M059J (cell line): ENCODE data around the gene NDUFA13. TPM values are rescaled to one million over a fixed set of nuclear protein-coding genes. Genes with fewer than 3 reads are reported as not detected.

Experiments
- DNase-seq: peaks from one replicate; pipeline ENCODE4 v3.0.0-alpha.2; 2012; ENCODE audit warnings: low read depth
- total RNA-seq: library from RNA; depleted of rRNA; stranded (reverse); fragments of >200 nt; shearing (Covaris generic); gene quantifications from 2 replicates; pipeline ENCODE4 v1.2.3, GENCODE V29; 2014

The NDUFA13 gene
- total RNA-seq, 1 experiment from 2014 or later = 205 TPM

DNA sequence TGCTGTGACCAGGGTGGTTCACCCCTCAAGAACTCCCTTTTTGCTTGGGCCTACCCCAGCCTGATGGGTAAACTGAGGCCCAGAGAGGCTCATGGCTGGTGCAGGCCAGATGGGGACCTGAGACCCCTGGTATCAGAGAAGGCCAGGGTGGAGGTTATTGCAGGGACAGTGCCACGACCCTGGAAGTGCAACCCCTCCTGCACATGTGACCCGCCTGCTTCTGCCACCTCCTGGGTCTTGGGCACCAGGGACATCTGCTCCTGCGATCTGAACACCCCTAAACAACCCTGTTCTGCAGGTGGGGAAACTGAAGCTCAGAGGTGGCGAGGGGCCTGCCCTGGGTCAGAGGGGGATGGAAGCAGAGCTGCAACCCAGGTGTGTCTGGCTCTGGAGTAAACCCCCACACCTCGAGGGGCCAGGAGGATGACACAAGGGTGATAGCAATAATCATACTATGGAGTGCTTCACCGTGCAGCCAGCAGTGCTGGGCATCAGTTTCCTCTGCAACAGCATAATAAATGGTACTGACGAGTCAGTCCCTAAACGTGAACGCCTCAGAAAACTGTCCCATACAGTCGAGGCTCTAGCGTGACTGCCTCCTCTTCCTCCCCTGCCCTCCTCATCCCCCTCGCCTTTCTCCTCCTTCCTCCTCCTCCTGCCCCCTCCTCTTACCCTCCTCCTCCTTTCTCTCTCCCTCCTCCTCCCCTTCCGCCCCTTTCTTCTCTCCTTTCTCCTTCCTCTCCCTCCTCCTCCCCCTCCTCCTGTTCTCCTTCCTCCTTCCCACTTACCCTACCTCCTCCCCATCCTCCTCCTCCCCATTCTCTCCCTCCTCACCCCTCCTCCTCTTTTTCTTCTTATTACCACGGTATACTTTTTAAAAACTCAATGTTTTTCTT is 17.0 kb downstream of the NDUFA13 start:
- no peak for DNase-seq

DNA sequence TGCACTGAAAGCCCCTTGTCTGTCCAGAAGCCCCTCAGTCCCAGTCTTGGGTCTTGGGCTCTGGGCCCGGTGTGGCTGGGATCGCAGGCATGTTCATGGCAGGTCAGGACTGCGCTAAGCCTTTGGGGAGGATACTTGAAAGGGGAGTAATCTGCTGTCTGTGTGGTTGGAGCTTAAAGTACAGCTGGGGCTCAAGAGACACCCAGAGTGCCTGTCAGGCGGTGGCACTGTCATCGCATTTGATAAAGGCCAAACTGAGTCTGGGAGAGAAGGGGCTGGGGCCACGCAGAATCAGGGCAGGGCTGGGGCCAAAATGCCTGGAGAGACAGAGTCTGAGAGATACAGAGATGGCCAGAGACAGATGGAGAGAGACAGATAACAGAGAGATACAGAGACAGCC is 17.8 kb downstream of the NDUFA13 start:
- DNase-seq = no peak

DNA sequence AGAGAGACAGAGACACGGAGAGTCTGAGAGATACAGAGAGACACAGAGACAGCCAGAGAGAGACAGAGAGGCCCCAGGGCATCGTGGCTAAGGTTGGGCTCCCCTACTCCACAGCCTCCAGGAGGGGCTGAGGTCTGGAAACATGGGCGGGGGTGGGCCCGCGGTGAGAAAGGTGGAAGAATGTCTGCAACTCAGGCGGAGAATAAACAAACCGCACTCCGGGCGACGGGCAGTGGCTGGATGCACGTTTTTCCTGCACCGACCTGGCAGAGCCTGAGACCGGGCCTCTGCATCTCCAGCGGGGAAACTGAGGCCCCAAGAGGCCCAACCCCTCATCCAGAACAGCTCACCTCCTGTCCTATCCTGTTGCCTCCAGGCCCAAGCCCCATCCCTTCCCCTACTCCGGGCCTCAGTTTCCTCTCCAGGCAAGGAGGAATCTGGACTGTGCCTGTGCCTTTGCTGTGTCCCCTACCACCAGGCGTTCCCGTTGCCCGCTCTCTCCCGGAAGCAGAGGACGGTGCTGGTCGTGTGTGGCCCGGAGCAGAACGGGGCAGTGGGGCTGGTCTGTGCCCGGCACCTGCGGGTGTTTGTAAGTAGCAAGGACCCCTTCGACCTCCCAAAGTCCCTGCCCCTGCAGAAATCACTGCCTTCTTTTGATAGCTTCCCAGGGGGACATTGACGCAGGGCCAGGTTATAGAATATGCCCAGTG is 18.7 kb downstream of the NDUFA13 start:
- no peak for DNase-seq

DNA sequence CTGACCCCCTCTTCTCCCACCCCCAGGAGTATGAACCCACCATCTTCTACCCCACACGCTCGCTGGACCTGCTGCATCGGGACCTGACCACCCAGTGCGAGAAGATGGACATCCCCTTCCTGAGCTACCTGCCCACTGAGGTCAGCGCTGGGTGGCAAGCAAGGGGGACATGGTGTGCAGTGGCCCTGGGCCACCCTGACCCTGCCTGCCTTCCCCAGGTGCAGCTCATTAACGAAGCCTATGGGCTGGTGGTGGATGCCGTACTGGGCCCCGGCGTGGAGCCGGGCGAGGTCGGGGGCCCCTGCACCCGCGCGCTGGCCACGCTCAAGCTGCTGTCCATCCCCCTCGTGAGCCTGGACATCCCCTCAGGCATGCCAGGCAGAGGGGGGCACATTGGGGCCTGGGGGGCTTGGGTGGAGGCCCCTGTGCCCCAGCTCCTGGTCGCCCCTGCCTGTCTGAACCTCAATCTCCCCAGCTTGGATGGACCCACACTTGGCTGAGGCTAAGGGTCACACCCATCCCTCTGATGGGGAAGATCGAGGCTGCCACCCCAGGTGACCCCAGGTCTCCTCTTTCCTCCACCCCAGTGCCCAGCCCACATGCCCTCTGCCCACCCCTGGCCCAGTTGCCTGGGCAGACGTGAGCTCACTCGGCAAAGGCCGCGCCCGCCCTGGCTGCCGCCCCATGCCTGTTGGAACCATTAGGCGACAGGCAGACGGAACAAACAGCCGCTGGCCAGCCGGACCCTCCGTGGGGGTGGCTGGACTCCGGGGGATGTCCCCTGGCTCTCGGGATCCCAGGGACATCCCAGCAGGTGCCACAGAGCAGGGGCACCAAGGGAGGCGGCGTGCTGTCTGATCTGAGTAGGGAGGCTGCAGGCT is 19.5 kb downstream of the NDUFA13 start:
- DNase-seq = no peak

DNA sequence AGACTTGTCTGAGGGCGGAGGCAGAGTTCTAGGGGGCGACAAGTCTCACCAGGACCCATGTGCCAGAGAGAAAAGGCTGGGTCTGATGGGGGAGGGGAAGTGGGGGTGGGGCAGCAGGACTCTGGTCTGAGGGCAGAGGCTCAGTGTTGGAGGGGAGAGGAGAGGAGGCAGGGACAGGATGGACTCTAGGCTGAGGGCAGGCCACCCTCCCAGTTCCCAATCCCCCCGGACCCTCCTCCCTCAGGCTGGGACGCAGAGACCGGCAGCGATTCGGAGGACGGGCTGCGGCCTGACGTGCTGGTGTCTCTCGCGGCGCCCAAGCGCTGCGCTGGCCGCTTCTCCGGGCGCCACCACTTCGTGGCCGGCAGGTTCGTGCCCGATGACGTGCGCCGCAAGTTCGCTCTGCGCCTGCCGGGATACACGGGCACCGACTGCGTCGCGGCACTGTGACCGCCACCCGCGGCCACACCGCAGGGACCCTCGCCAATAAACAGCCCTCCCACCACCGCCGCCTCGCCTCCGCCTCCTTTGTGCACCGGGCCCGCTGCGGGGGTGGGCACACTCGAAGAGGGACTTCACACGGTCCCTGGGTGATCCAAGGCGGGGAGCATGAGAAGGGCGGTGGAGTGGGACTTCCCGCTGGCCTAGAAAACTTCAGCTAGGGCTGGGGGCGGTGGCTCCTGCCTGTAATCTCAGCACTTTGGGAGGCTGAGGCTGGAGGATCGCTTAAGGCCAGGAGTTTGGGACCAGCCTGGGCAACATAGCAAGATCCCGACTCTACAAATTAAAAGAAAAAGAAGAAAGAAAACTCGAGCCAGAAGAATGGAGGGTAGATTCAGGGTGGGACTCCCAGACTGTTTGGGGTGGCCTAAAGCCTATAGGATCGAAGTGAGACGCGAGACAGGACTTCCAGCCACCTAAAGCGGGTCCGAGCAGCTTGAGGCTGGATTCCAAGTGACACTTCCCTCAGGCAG is 21.3 kb downstream of the NDUFA13 start:
- DNase-seq = no peak

DNA sequence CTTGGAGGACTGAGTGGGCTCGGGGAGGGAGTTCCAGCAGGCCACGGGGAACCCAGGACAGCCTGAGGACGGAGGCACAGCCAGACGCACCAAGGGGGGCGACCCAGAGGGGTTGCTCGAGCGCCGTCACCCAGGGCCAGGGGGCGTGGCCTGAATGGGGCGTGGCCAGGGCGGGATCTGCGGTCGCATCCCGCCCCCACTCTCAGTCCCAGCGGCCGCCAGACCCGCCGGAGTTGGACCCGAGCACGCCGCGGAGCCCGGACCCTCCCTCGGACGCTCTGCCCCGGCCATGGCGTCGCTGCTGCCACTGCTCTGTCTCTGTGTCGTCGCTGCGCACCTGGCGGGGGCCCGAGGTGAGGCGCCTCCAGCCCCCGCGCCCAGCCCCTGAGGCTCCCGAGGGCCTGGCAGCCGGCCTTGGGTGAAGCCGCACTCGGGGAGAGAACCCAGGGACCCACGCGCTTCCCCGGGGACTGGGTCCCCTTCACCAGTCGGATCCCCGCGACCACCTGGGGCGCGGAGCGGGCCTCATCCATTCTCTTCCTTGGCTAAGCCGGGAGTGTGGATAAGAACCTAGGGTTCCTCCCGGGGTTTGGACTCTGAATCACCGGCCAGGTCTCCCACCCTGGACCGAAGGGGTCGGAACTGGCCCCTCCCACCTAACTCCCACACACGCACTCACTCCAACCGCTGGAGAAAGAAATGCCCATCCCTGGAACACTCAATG is 22.2 kb downstream of the NDUFA13 start, which contains the start of gene CILP2:
CILP2 (plus strand) TSS at position 205 of the 724 bp plus-strand sequence; CDS start at position 290, 85 bp downstream.
- DNase-seq = no peak

DNA sequence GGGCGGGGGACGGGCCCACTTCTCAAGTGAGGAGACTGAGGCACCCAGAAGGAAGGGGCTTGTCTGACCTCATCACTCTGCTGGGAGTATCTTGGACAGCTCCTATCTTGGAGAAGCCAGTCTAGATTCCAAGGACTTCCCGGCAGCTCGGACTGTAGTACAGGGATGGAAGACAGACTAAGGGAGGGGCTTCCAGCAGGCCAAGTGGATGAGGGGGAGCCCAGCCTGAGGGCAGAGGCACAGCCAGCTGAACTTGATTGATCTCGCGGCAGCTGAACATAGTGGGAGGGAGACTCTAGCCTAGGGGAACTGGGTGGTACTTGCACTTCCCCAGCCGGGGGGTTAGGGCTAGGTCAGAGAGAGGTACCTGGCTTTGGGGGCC is 22.8 kb downstream of the NDUFA13 start:
- peak; percentile 21 for DNase-seq

DNA sequence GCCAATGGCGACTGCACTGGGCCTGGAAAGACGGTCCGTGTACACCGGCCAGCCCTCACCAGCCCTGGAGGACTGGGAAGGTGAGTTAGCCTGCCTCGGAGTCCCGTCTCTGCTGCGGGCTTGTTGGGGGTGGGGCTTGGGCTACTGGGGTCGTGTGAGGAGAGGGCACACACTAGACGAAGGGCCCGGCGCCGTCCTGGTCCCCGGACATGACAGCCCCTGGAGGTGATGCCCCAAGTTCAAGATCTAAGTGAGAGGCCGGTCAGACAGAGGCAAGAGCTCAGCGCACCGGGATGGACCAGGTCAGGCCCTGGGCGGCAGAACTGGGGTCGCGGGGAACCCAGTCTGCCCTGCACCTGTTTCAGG is 23.7 kb downstream of the NDUFA13 start:
- DNase-seq = no peak

DNA sequence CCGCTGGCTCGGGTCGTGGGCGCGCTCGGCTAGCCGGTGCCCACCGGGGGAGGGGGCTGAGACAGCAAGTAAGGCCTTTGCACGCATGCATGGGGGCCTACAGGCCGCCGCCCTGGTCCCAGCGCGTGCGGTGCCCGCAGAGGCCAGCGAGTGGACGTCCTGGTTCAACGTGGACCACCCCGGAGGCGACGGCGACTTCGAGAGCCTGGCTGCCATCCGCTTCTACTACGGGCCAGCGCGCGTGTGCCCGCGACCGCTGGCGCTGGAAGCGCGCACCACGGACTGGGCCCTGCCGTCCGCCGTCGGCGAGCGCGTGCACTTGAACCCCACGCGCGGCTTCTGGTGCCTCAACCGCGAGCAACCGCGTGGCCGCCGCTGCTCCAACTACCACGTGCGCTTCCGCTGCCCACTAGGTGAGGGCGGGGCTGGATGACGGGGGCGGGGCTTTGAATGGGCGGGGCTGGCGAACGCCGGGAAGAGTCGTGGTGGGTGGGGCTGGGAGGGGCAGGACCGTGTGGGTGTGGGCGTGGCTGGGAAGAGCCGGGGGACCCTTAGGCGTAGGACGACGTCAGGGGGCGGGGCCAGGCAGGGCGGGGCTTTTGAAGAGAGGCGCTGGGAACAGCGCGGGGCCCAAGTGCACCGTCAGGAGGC is 24.2 kb downstream of the NDUFA13 start:
- DNase-seq = no peak

DNA sequence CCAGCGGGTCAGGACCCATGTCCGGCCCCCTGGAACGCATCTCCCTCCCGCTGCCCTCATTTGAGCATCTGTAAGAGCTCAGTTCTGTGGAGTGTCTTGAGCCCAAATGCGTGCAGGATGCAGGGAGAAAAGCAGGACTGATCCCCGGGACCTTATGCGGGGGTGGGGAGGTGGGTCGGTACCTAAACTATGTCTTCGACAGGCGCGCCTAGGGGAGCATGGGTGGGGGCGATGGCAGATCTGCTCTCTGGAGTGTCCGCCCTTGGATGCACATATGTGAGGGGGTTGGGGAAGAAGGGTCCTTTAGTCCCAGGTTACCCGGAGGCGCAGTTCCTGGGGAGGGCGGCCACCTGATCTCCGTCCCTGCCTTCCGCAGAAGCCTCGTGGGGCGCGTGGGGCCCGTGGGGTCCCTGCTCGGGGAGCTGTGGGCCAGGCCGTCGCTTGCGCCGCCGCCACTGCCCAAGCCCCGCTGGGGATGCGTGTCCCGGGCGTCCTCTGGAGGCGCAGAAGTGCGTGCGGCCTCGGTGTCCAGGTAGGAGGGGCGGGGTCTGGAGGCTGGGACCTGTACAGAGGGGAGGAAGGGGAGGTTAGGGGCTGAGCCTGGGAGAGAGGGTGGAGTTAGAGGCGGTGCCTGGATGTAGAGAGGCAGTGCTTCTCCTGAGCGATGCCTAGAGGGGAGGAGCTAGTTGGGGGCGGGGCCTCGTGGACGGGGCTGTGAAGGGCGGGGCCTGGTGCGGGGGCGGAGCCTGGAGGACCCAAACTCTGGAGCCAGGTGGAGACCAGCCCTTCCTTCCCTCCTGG is 24.9 kb downstream of the NDUFA13 start:
- peak; percentile 41 for DNase-seq

DNA sequence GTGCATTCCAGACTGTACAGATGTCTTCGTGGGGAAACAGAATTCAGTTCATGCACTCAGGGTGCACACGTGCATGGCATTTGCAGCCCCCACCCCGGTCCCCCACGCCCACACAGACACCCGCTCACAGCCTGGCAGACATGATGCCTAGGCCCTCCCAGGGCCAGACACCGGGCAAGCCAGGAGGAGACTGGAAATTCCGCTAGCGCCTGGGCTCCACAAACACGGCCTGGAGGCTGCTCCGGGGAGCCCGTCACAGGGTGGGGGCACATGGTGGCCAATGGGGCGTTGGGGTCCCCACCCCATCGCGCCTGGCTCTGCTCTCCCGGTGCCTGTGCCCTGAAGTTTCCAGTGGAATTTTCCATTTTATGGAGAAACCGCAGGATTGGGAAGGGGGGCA is 25.6 kb downstream of the NDUFA13 start:
- DNase-seq = no peak

DNA sequence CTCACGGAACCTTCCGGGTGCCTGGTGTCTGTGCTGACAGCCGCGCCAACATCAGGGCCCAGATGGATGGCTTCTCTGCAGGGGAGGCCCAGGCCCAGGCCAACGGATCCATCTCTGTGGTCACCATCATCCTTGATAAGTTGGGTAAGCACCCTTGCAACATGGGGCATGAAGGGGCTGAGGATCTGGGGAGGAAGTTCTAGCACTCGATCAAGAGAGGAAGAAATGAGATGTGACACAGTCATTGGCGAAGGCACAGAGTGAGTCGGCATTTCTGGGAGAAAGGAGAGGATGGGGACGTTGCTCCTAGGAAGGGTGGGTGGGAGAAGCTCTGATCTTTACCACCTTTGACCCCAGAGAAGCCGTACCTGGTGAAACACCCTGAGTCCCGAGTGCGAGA is 26.5 kb downstream of the NDUFA13 start:
- no peak for DNase-seq

DNA sequence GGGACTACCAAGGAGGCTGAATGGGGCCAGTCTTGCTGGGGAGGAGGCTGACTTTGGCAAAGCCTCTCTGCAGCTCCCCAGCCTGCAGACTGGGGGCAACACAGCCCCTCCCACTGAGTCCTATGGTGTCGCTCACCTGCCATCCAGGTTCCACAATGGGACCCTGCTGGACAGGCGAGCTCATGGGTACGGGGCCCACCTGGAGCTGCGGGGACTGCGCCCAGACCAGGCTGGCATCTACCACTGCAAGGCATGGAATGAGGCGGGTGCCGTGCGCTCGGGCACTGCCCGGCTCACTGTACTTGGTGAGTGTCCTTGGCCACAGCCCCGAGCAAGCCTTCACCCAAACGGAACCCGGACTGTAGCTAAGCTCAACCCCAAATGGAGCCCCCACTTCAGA is 27.1 kb downstream of the NDUFA13 start:
- no peak for DNase-seq

DNA sequence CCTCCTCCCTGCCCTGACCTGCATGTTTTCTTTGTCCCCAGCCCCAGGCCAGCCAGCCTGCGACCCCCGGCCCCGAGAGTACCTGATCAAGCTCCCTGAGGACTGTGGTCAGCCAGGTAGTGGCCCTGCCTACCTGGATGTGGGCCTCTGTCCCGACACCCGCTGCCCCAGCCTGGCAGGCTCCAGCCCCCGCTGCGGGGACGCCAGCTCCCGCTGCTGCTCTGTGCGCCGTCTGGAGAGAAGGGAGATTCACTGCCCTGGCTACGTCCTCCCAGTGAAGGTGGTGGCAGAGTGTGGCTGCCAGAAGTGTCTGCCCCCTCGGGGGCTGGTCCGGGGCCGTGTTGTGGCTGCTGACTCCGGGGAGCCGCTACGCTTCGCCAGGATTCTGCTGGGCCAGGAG is 27.6 kb downstream of the NDUFA13 start:
- DNase-seq = no peak

DNA sequence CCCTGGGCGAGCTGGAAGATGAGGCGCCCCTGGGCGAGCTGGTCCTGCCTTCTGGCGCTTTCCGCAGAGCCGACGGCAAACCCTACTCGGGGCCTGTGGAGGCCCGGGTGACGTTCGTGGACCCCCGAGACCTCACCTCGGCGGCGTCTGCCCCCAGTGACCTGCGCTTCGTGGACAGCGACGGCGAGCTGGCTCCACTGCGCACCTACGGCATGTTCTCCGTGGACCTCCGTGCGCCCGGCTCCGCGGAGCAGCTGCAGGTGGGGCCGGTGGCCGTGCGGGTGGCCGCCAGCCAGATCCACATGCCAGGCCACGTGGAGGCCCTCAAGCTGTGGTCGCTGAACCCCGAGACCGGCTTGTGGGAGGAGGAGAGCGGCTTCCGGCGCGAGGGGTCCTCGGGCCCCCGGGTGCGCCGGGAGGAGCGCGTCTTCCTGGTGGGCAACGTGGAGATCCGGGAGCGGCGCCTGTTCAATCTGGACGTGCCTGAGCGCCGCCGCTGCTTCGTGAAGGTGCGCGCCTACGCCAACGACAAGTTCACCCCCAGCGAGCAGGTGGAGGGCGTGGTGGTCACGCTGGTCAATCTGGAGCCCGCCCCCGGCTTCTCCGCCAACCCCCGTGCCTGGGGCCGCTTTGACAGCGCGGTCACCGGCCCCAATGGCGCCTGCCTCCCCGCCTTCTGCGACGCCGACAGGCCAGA is 28.4 kb downstream of the NDUFA13 start:
- no peak for DNase-seq

DNA sequence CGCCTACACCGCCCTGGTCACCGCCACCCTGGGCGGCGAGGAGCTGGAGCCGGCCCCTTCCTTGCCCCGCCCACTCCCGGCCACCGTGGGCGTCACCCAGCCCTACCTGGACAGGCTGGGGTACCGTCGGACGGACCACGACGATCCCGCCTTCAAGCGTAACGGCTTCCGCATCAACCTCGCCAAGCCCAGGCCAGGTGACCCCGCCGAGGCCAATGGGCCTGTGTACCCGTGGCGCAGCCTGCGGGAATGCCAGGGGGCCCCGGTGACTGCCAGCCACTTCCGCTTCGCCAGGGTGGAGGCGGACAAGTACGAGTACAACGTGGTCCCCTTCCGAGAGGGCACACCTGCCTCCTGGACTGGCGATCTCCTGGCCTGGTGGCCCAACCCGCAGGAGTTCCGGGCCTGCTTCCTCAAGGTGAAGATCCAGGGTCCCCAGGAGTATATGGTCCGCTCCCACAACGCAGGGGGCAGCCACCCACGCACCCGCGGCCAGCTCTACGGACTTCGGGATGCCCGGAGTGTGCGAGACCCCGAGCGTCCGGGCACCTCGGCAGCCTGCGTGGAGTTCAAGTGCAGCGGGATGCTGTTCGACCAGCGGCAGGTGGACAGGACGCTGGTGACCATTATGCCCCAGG is 29.0 kb downstream of the NDUFA13 start:
- DNase-seq = no peak

DNA sequence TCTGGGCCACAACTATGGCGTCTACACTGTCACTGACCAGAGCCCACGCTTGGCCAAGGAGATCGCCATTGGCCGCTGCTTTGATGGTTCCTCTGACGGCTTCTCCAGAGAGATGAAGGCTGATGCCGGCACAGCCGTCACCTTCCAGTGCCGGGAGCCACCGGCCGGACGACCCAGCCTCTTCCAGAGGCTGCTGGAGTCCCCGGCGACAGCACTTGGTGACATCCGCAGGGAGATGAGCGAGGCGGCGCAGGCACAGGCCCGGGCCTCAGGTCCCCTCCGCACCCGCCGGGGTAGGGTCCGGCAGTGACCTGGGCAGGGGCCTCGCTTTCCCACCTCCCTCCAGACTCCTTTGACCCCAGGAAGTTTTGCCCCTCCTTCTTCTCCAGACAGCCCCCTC is 29.7 kb downstream of the NDUFA13 start:
- no peak for DNase-seq

DNA sequence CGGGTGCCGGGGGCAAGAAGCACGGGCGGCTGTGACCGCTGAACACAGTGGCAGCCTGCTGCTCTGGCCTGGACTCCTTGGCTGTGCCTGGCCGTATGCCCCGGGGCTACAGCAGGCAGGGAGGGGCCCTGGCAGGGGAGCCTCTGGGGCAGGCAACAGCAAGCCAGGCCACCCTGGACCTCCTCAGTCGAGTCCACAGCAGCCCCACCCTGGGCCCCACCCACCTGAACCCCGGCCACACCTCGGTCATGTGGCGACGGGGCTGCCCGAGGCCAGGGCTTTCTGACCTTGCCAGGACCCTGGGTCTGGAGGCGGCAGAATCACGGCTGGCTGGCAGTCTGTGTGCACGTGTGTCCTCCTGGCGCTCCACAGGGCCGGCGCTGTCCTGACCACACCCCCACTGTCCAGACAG is 30.7 kb downstream of the NDUFA13 start:
- no peak for DNase-seq
